Neural progenitor cell (in vitro differentiated cells): Measurements from ENCODE around the gene CLSTN2. TPM values are rescaled to one million over a fixed set of nuclear protein-coding genes. Genes with fewer than 3 reads are reported as not detected.

Experiments
- DNase-seq: peaks from one replicate; pipeline ENCODE4 v3.0.0-alpha.2; 2016; ENCODE audit warnings: low spot score
- H2AFZ ChIP-seq: fragments of 200-600 bp; sonication (generic); replicated peaks from 2 replicates; pipeline ENCODE4 v1.6.1; 2016; ENCODE audit warnings: antibody characterized with exemption
- H3F3A ChIP-seq: fragments of 200-600 bp; sonication (generic); 2 replicates; pipeline ENCODE4 v1.6.1; 2016; ENCODE audit warnings: antibody characterized with exemption, low read depth
- H3K27ac ChIP-seq: fragments of 200-600 bp; sonication (generic); 2 replicates; pipeline ENCODE4 v1.5.1; 2016; ENCODE audit warnings: mild to moderate bottlenecking
- H3K27me3 ChIP-seq: fragments of 200-600 bp; sonication (generic); 2 replicates; pipeline ENCODE4 v1.6.1; 2016; ENCODE audit warnings: mild to moderate bottlenecking, moderate library complexity
- H3K36me3 ChIP-seq: fragments of 200-600 bp; sonication (generic); 2 replicates; pipeline ENCODE4 v1.5.1; 2016
- H3K4me1 ChIP-seq: fragments of 200-600 bp; sonication (generic); 2 replicates; pipeline ENCODE4 v1.6.1; 2016; ENCODE audit warnings: mixed run types
- H3K4me2 ChIP-seq: fragments of 200-600 bp; sonication (generic); 2 replicates; pipeline ENCODE4 v1.6.1; 2016
- H3K4me3 ChIP-seq: fragments of 200-600 bp; sonication (generic); 2 replicates; pipeline ENCODE4 v1.5.1; 2016
- H3K79me2 ChIP-seq: fragments of 200-600 bp; sonication (generic); 2 replicates; pipeline ENCODE4 v1.6.1; 2016; ENCODE audit warnings: low read depth
- H3K9ac ChIP-seq: fragments of 200-600 bp; sonication (generic); 2 replicates; pipeline ENCODE4 v1.6.1; 2016
- H3K9me3 ChIP-seq: fragments of 200-600 bp; sonication (generic); 2 replicates; pipeline ENCODE4 v1.5.1; 2016; ENCODE audit warnings: low read depth
- H4K20me1 ChIP-seq: fragments of 200-600 bp; sonication (generic); 2 replicates; pipeline ENCODE4 v1.6.1; 2016; ENCODE audit warnings: low read depth
- H3K27ac Mint-ChIP-seq: 3 replicates; pipeline ENCODE4 v1.8.0; 2021; ENCODE audit warnings: mixed read lengths
- H3K27me3 Mint-ChIP-seq: 2 replicates; pipeline ENCODE4 v1.8.0; 2022; ENCODE audit warnings: low read depth, mild to moderate bottlenecking, inconsistent platforms, moderate library complexity, mixed read lengths; ENCODE audit not compliant: insufficient read depth
- H3K36me3 Mint-ChIP-seq: 3 replicates; pipeline ENCODE4 v1.8.0; 2021; ENCODE audit warnings: mixed read lengths
- H3K4me1 Mint-ChIP-seq: 3 replicates; pipeline ENCODE4 v1.8.0; 2021; ENCODE audit warnings: mixed read lengths
- H3K4me3 Mint-ChIP-seq: 3 replicates; pipeline ENCODE4 v1.8.0; 2021; ENCODE audit warnings: mild to moderate bottlenecking, moderate library complexity, mixed read lengths
- H3K9me3 Mint-ChIP-seq: 3 replicates; pipeline ENCODE4 v1.8.0; 2020; ENCODE audit warnings: mixed read lengths
- EZH2 ChIP-seq: fragments of 200-600 bp; sonication (generic); IDR thresholded peaks from 2 replicates; pipeline ENCODE4 v1.6.1; 2017; ENCODE audit warnings: antibody characterized with exemption, mild to moderate bottlenecking, moderate library complexity
- EZH2phosphoT487 ChIP-seq: fragments of 200-600 bp; sonication (generic); IDR thresholded peaks from 2 replicates; pipeline ENCODE4 v1.6.1; 2017; ENCODE audit warnings: antibody characterized with exemption
- total RNA-seq: library from RNA; depleted of rRNA; stranded (reverse); fragments of >200 nt; gene quantifications from 2 replicates; pipeline ENCODE4 v1.2.3, GENCODE V29; 2015; ENCODE audit warnings: low replicate concordance
- TF ChIP-seq, protein P1 (sequence below): fragments of 200-600 bp; sonication (generic); IDR thresholded peaks from 2 replicates; pipeline ENCODE4 v1.5.1; 2017; ENCODE audit warnings: antibody characterized with exemption, mild to moderate bottlenecking

CLSTN2 gene
- total RNA-seq, 1 donor from 2014 or later = 0.22 TPM

DNA sequence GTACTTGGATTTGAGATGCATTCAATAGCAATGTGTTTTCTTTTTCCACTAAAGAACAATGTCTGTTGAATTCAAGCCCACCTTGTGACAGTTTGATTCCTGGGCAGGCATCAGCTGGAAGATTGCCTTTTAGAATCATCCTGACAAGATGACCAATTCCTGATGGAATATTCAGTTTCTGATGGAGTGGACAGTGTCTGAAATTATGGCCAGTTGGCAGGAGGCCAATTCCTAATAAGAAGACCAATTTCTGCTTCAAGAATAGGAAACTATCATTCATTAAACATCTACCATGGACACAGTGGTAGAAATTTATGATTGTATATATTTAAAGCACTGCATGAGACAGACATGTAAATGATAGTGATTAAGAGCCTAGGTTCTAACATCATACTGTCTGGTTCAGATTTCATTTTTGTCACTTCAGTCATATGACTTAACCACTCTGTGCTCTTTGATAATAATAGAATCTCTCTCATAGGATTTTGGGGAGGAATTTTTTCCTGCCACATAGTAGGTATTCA, 133.6 kb downstream of the CLSTN2 start:
- Histone ChIP-seq H3K4me1 (no peaks in the 10 kb centered on the region), H3K9ac (no peak overlapping the region), H3K4me2 (no peak overlapping the region), H3K36me3 (no peaks in the 10 kb centered on the region), H3K4me3 (no peak overlapping the region), H4K20me1 (no peaks in the 10 kb centered on the region), H2AFZ (no peak overlapping the region), H3K27me3 (no peaks in the 10 kb centered on the region), H3K79me2 (no peaks in the 10 kb centered on the region), H3K9me3 (no peaks in the 10 kb centered on the region), H3F3A (no peaks in the 10 kb centered on the region), H3K27ac (no peak overlapping the region)
- no peaks in the 10 kb centered on the region for H3K9me3 Mint-ChIP-seq
- no peak overlapping the region for H3K27ac Mint-ChIP-seq
- no peak overlapping the region for H3K4me3 Mint-ChIP-seq
- peaks cover 2% of the 10 kb centered on the region for H3K27me3 Mint-ChIP-seq
- no peaks in the 10 kb centered on the region for H3K36me3 Mint-ChIP-seq
- TF ChIP-seq EZH2phosphoT487 (no peak), EZH2 (no peak)
- TF ChIP-seq, protein P1, sequence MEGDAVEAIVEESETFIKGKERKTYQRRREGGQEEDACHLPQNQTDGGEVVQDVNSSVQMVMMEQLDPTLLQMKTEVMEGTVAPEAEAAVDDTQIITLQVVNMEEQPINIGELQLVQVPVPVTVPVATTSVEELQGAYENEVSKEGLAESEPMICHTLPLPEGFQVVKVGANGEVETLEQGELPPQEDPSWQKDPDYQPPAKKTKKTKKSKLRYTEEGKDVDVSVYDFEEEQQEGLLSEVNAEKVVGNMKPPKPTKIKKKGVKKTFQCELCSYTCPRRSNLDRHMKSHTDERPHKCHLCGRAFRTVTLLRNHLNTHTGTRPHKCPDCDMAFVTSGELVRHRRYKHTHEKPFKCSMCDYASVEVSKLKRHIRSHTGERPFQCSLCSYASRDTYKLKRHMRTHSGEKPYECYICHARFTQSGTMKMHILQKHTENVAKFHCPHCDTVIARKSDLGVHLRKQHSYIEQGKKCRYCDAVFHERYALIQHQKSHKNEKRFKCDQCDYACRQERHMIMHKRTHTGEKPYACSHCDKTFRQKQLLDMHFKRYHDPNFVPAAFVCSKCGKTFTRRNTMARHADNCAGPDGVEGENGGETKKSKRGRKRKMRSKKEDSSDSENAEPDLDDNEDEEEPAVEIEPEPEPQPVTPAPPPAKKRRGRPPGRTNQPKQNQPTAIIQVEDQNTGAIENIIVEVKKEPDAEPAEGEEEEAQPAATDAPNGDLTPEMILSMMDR = no peak
- DNase-seq = no peak
- H3K4me1 Mint-ChIP-seq = no peaks in the 10 kb centered on the region

DNA sequence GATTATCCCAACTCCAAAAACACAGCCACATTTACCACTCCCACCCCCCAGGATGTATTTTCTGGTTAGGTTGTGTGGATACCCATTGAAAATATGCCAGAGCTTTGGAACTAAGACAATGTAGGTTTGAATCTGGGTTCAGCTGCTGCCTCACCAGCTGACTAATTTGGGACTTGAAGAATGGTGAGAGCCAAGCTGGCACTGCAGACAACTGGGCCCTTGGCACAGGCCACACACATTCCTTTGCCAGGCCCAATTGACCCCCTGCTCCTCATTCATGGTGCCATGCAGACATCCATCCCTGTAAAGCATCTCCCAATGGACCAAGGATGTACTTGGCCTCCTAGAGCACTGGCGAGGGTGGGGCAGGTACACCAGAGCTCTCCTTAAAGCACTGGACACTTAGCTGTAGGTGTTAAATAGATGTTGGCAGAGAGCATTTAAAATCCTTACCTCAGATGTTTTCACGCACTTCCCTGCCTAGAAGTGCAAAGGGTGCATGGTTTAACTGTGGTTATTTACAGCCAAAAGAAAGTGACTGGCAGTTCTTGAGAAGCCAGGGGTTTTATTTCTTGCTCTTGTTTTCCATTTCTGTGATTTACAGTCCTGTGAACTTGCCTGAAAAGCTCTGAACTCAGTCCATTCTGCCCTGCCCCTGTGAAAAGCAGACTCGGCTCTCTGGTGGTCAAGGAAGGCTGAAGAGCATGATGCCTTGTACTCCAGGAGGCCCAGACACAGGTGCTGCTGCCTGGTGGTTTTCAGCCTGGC, 138.5 kb downstream of the CLSTN2 start:
- no peaks in the 10 kb centered on the region for H3F3A ChIP-seq
- DNase-seq = no peak
- peaks cover 11% of the 10 kb centered on the region for H3K4me1 Mint-ChIP-seq

DNA sequence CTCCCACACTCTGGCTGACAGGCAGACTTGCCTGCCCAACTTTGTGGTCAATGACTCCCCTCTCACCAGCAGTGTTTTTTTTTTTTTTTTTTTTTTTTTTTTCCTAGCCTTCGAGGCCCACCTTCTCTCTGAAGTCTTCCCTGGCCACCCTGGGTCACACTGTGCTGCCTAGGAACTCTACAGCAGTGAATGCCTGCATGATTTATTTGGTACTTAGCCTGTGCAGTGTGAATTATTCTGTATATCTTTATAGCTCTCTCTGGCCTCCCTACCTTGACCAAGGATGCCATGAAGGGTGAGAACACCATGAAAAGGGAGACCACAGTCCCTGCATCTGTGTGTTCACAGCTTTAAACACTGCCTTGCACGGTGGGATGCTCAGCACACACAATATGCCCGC, 141.6 kb downstream of the CLSTN2 start:
- Mint-ChIP-seq H3K36me3 (no peaks in the 10 kb centered on the region), H3K27me3 (no peaks in the 10 kb centered on the region), H3K4me1 (peaks cover 11% of the 10 kb centered on the region), H3K4me3 (no peak overlapping the region), H3K27ac (no peak overlapping the region), H3K9me3 (no peaks in the 10 kb centered on the region)
- Histone ChIP-seq H3K36me3 (no peaks in the 10 kb centered on the region), H3K27ac (no peak overlapping the region), H4K20me1 (no peaks in the 10 kb centered on the region), H3K27me3 (no peaks in the 10 kb centered on the region), H3K9me3 (no peaks in the 10 kb centered on the region), H2AFZ (no peak overlapping the region), H3K4me1 (no peaks in the 10 kb centered on the region), H3K4me2 (no peak overlapping the region), H3K9ac (no peak overlapping the region), H3F3A (no peaks in the 10 kb centered on the region), H3K79me2 (no peaks in the 10 kb centered on the region), H3K4me3 (no peak overlapping the region)
- no peak for TF ChIP-seq EZH2
- no peak for DNase-seq

More for the DNA sequence above, 138.5 kb downstream of the CLSTN2 start:
- no peaks in the 10 kb centered on the region for H3K36me3 Mint-ChIP-seq
- TF ChIP-seq EZH2phosphoT487 (no peak), EZH2 (no peak)
- TF ChIP-seq, protein P1 = no peak
- H4K20me1 ChIP-seq = no peaks in the 10 kb centered on the region
- no peak overlapping the region for H3K4me3 ChIP-seq
- no peak overlapping the region for H3K4me3 Mint-ChIP-seq
- no peak overlapping the region for H3K9ac ChIP-seq
- H3K4me2 ChIP-seq = no peak overlapping the region
- peaks cover 2% of the 10 kb centered on the region for H3K27me3 Mint-ChIP-seq
- H3K27me3 ChIP-seq = no peaks in the 10 kb centered on the region
- H3K9me3 Mint-ChIP-seq = no peaks in the 10 kb centered on the region
- no peaks in the 10 kb centered on the region for H3K4me1 ChIP-seq
- H3K27ac ChIP-seq = no peak overlapping the region
- no peaks in the 10 kb centered on the region for H3K79me2 ChIP-seq
- no peak overlapping the region for H2AFZ ChIP-seq
- no peaks in the 10 kb centered on the region for H3K36me3 ChIP-seq
- no peaks in the 10 kb centered on the region for H3K9me3 ChIP-seq
- H3K27ac Mint-ChIP-seq = no peak overlapping the region

DNA sequence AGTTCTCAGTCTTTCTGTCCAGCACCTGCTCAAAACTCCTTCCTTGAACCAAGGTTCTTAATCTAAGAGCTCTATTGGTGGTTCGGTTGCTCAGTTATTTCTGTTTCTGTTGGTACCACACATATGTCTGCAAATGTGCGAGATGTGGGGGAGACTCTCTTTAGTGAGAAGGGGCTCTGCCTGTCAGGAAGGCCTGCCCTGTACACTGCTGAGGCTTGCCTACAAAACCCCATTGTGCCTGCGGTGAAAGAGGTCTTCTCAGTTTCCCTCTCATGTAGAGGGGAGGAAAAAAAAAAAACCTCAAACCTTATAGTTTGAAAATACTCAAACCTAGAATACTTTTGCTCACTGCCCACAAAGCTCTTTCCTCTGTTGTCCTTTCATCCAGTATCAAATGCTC, 142.4 kb downstream of the CLSTN2 start:
- no peak for TF ChIP-seq EZH2phosphoT487
- no peak for TF ChIP-seq EZH2
- TF ChIP-seq, protein P1 = no peak
- Mint-ChIP-seq H3K36me3 (no peaks in the 10 kb centered on the region), H3K27ac (no peak overlapping the region), H3K27me3 (no peaks in the 10 kb centered on the region), H3K4me3 (no peak overlapping the region), H3K4me1 (peaks cover 11% of the 10 kb centered on the region), H3K9me3 (no peaks in the 10 kb centered on the region)
- DNase-seq = no peak
- Histone ChIP-seq H2AFZ (peak overlapping the region; percentile 29), H3K4me3 (no peak overlapping the region), H4K20me1 (no peaks in the 10 kb centered on the region), H3K9ac (no peak overlapping the region), H3K4me2 (no peak overlapping the region), H3F3A (no peaks in the 10 kb centered on the region), H3K27me3 (no peaks in the 10 kb centered on the region), H3K4me1 (no peaks in the 10 kb centered on the region), H3K9me3 (no peaks in the 10 kb centered on the region), H3K27ac (no peak overlapping the region), H3K79me2 (no peaks in the 10 kb centered on the region), H3K36me3 (no peaks in the 10 kb centered on the region)
